CD14-positive monocyte (primary cell): Measurements from ENCODE around the gene OR4D1. TPM values are rescaled to one million over a fixed set of nuclear protein-coding genes. Genes with fewer than 3 reads are reported as not detected.

Source experiments
- DNase-seq, 3 donors: peaks; one replicate each; pipeline ENCODE4 v3.0.0-alpha.2; 2011 to 2022
- H2AFZ ChIP-seq: 2 replicates; pipeline ENCODE4 v1.6.0; 2012; ENCODE audit warnings: mild to moderate bottlenecking, low read depth, low read length, inconsistent platforms; ENCODE audit not compliant: insufficient read depth, poor library complexity, severe bottlenecking
- H3K27ac ChIP-seq, 2 donors: 1 replicate in 1 of 2; 2 replicates in 1 of 2; pipeline ENCODE4 v1.5.1; 2012 to 2013; ENCODE audit warnings: low read length in 2 of 2, control low read depth in 1 of 2, inconsistent platforms in 1 of 2, low read depth in 1 of 2, mild to moderate bottlenecking in 1 of 2
- H3K27me3 ChIP-seq, 2 donors: one replicate each; pipeline versions ENCODE4 v1.6.0 to v1.6.1; 2011 to 2013; ENCODE audit warnings: low read length in 2 of 2; ENCODE audit not compliant: control insufficient read depth in 2 of 2, insufficient read depth in 2 of 2
- H3K36me3 ChIP-seq, 2 donors: replicated peaks in 1 of 2; 1 replicate in 1 of 2; 2 replicates in 1 of 2; pipeline versions ENCODE4 v1.5.1 to v1.6.1; 2012 to 2013; ENCODE audit warnings: low read length in 2 of 2, control low read depth in 1 of 2, inconsistent platforms in 1 of 2, mild to moderate bottlenecking in 1 of 2; ENCODE audit not compliant: insufficient read depth in 2 of 2, control insufficient read depth in 1 of 2
- H3K4me1 ChIP-seq, 2 donors: 1 replicate in 1 of 2; 2 replicates in 1 of 2; pipeline versions ENCODE4 v1.5.1 to v1.6.1; 2012 to 2013; ENCODE audit warnings: low read length in 2 of 2, control low read depth in 1 of 2, inconsistent platforms in 1 of 2, mild to moderate bottlenecking in 1 of 2, moderate library complexity in 1 of 2; ENCODE audit not compliant: insufficient read depth in 2 of 2, control insufficient read depth in 1 of 2
- H3K4me2 ChIP-seq: replicated peaks from 2 replicates; pipeline ENCODE3; 2012; ENCODE audit warnings: low read length, moderate library complexity, mild to moderate bottlenecking; ENCODE audit not compliant: poor library complexity, severe bottlenecking; ENCODE audit errors: extremely low read depth
- H3K4me3 ChIP-seq, 3 experiments: fragments of 200-600 bp in 1 of 3; sonication (generic) in 1 of 3; replicated peaks in 1 of 3; 1 replicate in 2 of 3; 2 replicates in 1 of 3; pipeline ENCODE4 v1.5.1; 2011 to 2013; ENCODE audit warnings: low read length in 3 of 3, mild to moderate bottlenecking in 3 of 3, control low read depth in 2 of 3, low read depth in 2 of 3, inconsistent platforms in 1 of 3, moderate library complexity in 1 of 3
- H3K79me2 ChIP-seq: 2 replicates; pipeline ENCODE4 v1.6.0; 2012; ENCODE audit warnings: mild to moderate bottlenecking, control low read depth, inconsistent platforms, low read length, moderate library complexity; ENCODE audit not compliant: insufficient read depth
- H3K9ac ChIP-seq: 2 replicates; pipeline ENCODE4 v1.6.0; 2017; ENCODE audit warnings: low read length, mild to moderate bottlenecking; ENCODE audit not compliant: insufficient read depth, poor library complexity, severe bottlenecking
- H3K9me3 ChIP-seq, 2 donors: replicated peaks in 1 of 2; 1 replicate in 1 of 2; 2 replicates in 1 of 2; pipeline versions ENCODE4 v1.5.1 to v1.6.1; 2012 to 2013; ENCODE audit warnings: low read length in 2 of 2, control low read depth in 1 of 2; ENCODE audit not compliant: control insufficient read depth in 1 of 2, insufficient read depth in 1 of 2
- H4K20me1 ChIP-seq: 2 replicates; pipeline ENCODE4 v1.6.0; 2012; ENCODE audit warnings: mild to moderate bottlenecking, low read length, control low read depth, moderate library complexity; ENCODE audit not compliant: insufficient read depth
- H3K27ac Mint-ChIP-seq, 7 donors: one replicate each; pipeline ENCODE4 v1.8.0; 2020; ENCODE audit warnings: mild to moderate bottlenecking in 7 of 7, mixed read lengths in 7 of 7, moderate library complexity in 6 of 7, inconsistent platforms in 2 of 7
- H3K27me3 Mint-ChIP-seq, 3 donors: one replicate each; pipeline ENCODE4 v1.8.0; 2021 to 2022; ENCODE audit warnings: low read depth in 3 of 3, mild to moderate bottlenecking in 3 of 3, mixed read lengths in 3 of 3, moderate library complexity in 3 of 3, inconsistent platforms in 1 of 3
- H3K36me3 Mint-ChIP-seq, 2 donors: one replicate each; pipeline ENCODE4 v1.8.0; 2020; ENCODE audit warnings: mixed read lengths in 2 of 2, inconsistent platforms in 1 of 2, mild to moderate bottlenecking in 1 of 2
- H3K4me1 Mint-ChIP-seq: one replicate; pipeline ENCODE4 v1.8.0; 2020; ENCODE audit warnings: mild to moderate bottlenecking, mixed read lengths
- H3K4me3 Mint-ChIP-seq, 2 donors: one replicate each; pipeline ENCODE4 v1.8.0; 2020; ENCODE audit warnings: mild to moderate bottlenecking in 2 of 2, mixed read lengths in 2 of 2, moderate library complexity in 1 of 2
- H3K9me3 Mint-ChIP-seq, 7 donors: one replicate each; pipeline ENCODE4 v1.8.0; 2020 to 2022; ENCODE audit warnings: mixed read lengths in 7 of 7, mild to moderate bottlenecking in 6 of 7, moderate library complexity in 6 of 7, inconsistent platforms in 2 of 7
- WGBS: methylation state at CpG from one replicate; pipeline ENCODE4 v1.1.5; 2013; ENCODE audit warnings: missing lambda C conversion rate; ENCODE audit not compliant: insufficient coverage; 5-methylcytosine and 5-hydroxymethylcytosine counted together
- intact Hi-C, 2 donors: fragments of 100-400 bp; cut with micrococcal nuclease; formaldehyde crosslinking; loops; one replicate each; pipeline versions ENCODE4 v1.15.0 to v1.15.1; 2023
- polyA plus RNA-seq, 3 donors: library from polyadenylated mRNA; depleted of rRNA in 1 of 3; unstranded in 2 of 3; stranded (reverse) in 1 of 3; fragments of 300-500 nt in 2 of 3; fragments of >200 nt in 1 of 3; fragmentation: Illumina TruSeq in 2 of 3; gene quantifications; 1 replicate in 2 of 3; 2 replicates in 1 of 3; pipeline ENCODE4 v1.2.3, GENCODE V29; 2012 to 2021
- TF ChIP-seq, protein P1 (sequence below): fragments of 200-600 bp; IDR thresholded peaks from one replicate; pipeline ENCODE4 v1.8.0; 2022; ENCODE audit warnings: antibody characterized with exemption, mild to moderate bottlenecking

OR4D1 gene
- polyA plus RNA-seq, 3 donors, result 0.03 TPM; not detected in 2

DNA sequence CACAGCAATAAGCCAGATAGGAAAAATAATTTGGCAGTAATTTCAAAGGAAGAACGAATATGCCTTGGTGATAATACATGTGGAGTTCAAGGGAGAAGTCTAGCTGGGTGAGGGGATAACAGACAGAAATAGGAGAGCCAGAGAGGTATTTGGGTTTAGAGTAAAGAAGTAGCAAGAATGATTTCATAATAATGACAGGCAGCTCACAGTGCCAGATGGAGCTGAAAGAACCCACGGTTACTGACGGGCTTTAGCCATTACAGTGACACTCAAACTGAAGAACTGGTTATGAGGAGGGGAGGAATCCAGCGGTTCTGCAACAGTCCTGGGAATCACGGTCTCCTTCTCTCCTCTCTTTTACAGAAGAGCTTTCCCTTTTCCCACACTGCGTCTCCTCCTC lies 2.2 kb downstream of the OR4D1 start:
- H3K27me3 Mint-ChIP-seq, result peaks cover 10 to 27% (median 15%) of the 10 kb centered on the region in 3 donors

DNA sequence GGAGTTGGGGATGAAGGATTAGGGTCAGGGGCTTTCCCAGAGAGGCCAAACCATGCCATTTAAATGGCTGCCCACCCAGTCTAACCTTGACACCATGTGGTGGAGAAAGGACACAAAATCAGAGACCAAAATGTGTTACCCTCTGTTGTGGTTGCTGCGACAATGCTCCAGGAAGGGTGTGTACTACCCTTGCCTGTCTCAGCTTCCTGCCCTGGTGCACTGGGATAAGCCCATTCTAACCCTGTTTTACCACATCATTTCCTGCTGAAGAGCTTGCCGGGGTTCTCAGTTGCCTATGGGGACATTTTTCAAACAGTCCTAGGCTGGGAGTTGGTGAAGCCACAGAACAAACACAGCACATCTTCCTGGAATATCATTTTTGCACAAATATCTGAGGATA lies 4.9 kb downstream of the OR4D1 start:
- H3K4me1 Mint-ChIP-seq, result peaks cover 33% of the 10 kb centered on the region
- H3K4me3 Mint-ChIP-seq, result peak overlapping the region in 1 of 2 donors; percentile 61
- H3K36me3 ChIP-seq, result no peaks in the 10 kb centered on the region
- WGBS, result 0% methylated on average over 1 of the region's 2 CpGs
- H3K9me3 Mint-ChIP-seq, result peaks cover 0 to 6% (median 2%) of the 10 kb centered on the region in 7 donors
- no peaks in the 10 kb centered on the region for H4K20me1 ChIP-seq
- intact Hi-C loops, result no loop called here
- TF ChIP-seq, protein P1, sequence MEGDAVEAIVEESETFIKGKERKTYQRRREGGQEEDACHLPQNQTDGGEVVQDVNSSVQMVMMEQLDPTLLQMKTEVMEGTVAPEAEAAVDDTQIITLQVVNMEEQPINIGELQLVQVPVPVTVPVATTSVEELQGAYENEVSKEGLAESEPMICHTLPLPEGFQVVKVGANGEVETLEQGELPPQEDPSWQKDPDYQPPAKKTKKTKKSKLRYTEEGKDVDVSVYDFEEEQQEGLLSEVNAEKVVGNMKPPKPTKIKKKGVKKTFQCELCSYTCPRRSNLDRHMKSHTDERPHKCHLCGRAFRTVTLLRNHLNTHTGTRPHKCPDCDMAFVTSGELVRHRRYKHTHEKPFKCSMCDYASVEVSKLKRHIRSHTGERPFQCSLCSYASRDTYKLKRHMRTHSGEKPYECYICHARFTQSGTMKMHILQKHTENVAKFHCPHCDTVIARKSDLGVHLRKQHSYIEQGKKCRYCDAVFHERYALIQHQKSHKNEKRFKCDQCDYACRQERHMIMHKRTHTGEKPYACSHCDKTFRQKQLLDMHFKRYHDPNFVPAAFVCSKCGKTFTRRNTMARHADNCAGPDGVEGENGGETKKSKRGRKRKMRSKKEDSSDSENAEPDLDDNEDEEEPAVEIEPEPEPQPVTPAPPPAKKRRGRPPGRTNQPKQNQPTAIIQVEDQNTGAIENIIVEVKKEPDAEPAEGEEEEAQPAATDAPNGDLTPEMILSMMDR, result no peak
- H3K36me3 Mint-ChIP-seq, result peaks cover 0 to 6% of the 10 kb centered on the region in 2 donors
- H3K9me3 ChIP-seq, result no peaks in the 10 kb centered on the region
- H3K4me2 ChIP-seq, result peak overlapping the region; percentile 44
- H3K27ac ChIP-seq, result peak overlapping the region in 1 of 2 donors; percentile 34
- H3K4me3 ChIP-seq, result peak overlapping the region in 1 of 3 experiments; percentile 45
- peak overlapping the region; percentile 48 for H2AFZ ChIP-seq
- no peak for DNase-seq
- H3K79me2 ChIP-seq, result no peaks in the 10 kb centered on the region
- H3K4me1 ChIP-seq, result peaks cover 19 to 31% of the 10 kb centered on the region in 2 donors
- no peak overlapping the region for H3K9ac ChIP-seq
- peak overlapping the region in 4 of 7 donors; percentile 30 to 72 (median 54) for H3K27ac Mint-ChIP-seq
- H3K27me3 ChIP-seq, result peaks cover 6 to 28% of the 10 kb centered on the region in 2 donors
- peaks cover 20 to 41% (median 33%) of the 10 kb centered on the region in 3 donors for H3K27me3 Mint-ChIP-seq

More for the DNA sequence above, 2.2 kb downstream of the OR4D1 start:
- H3K9ac ChIP-seq, result no peak overlapping the region
- no peak overlapping the region for H3K4me3 ChIP-seq
- H3K9me3 ChIP-seq, result peaks cover 0 to 6% of the 10 kb centered on the region in 2 donors
- Mint-ChIP-seq H3K9me3 (peaks cover 8 to 16% (median 12%) of the 10 kb centered on the region in 7 donors), H3K4me1 (peaks cover 20% of the 10 kb centered on the region), H3K4me3 (no peak overlapping the region), H3K36me3 (no peaks in the 10 kb centered on the region), H3K27ac (no peak overlapping the region)
- intact Hi-C loops, result no loop called here
- H3K79me2 ChIP-seq, result no peaks in the 10 kb centered on the region
- H3K4me2 ChIP-seq, result no peak overlapping the region
- TF ChIP-seq, protein P1, result no peak
- H4K20me1 ChIP-seq, result no peaks in the 10 kb centered on the region
- no peak overlapping the region for H3K27ac ChIP-seq
- peaks cover 4 to 9% of the 10 kb centered on the region in 2 donors for H3K27me3 ChIP-seq
- H3K4me1 ChIP-seq, result peaks cover 12 to 15% of the 10 kb centered on the region in 2 donors
- 100% methylated on average over 2 of the region's 6 CpGs for WGBS
- no peak for DNase-seq
- H3K36me3 ChIP-seq, result no peaks in the 10 kb centered on the region
- H2AFZ ChIP-seq, result peak overlapping the region; percentile 17
